A549 (cell line): ENCODE data around the gene AAK1. TPM values are rescaled to one million over a fixed set of nuclear protein-coding genes. Genes with fewer than 3 reads are reported as not detected.

Experiments
- ATAC-seq, 2 experiments: fragments of 200-7000 bp in 1 of 2; fragments of >200 bp in 1 of 2; cut with Nextera tagmentation in 1 of 2; cut with Tn5 transposase in 1 of 2; 3 replicates each; pipeline versions ENCODE4 v1.8.0 to v1.9.1; 2018 to 2020; ENCODE audit warnings: mild to moderate bottlenecking in 1 of 2, moderate library complexity in 1 of 2
- CTCF ChIA-PET: fragments of 300-600 bp; sonication (Branson Sonifier 250); formaldehyde crosslinking; extraction: SDS; loops from one replicate; lab custom pipeline; 2021; ENCODE audit warnings: antibody characterized with exemption, inconsistent platforms; lab: Yijun Ruan, JAX
- POLR2A ChIA-PET: fragments of 350-600 bp; formaldehyde crosslinking; extraction: SDS; loops from one replicate; lab custom pipeline; 2021; ENCODE audit warnings: antibody characterized with exemption, inconsistent platforms; lab: Yijun Ruan, JAX
- DNase-seq, 2 experiments: peaks; one replicate each; pipeline versions ENCODE4 v3.0.0 to v3.0.0-alpha.2; 2011 to 2016; ENCODE audit warnings: low read depth in 1 of 2, low spot score in 1 of 2
- FAIRE-seq: peaks from 2 replicates; lab custom pipeline; 2011; peaks lifted over from hg19 to GRCh38; lab: Jason Lieb, UNC
- H3K27ac ChIP-seq, 2 experiments: fragments of >200 bp; sonication (Bioruptor Twin); formaldehyde crosslinking; 3 replicates each; pipeline ENCODE4 v1.5.1; 2016 to 2017
- H3K4me1 ChIP-seq: fragments of >200 bp; sonication (Bioruptor Twin); formaldehyde crosslinking; 3 replicates; pipeline ENCODE4 v1.6.1; 2016
- H3K4me2 ChIP-seq: fragments of >200 bp; sonication (Bioruptor Twin); formaldehyde crosslinking; 3 replicates; pipeline ENCODE4 v1.6.1; 2016
- H3K4me3 ChIP-seq: fragments of >200 bp; sonication (Bioruptor Twin); formaldehyde crosslinking; 3 replicates; pipeline ENCODE4 v1.5.1; 2016
- H3K9me3 ChIP-seq: fragments of >200 bp; sonication (Bioruptor Twin); formaldehyde crosslinking; 3 replicates; pipeline ENCODE4 v1.6.1; 2016
- ATOH8 ChIP-seq: fragments of 250-450 bp; sonication (Bioruptor Pico); IDR thresholded peaks from 2 replicates; pipeline ENCODE4 v1.5.0; 2020; ENCODE audit warnings: low read depth, mild to moderate bottlenecking, moderate library complexity
- BCL3 ChIP-seq: fragments of >200 bp; sonication (Bioruptor Twin); formaldehyde crosslinking; IDR thresholded peaks from 3 replicates; pipeline ENCODE4 v1.6.1; 2016
- BHLHE40 ChIP-seq: IDR thresholded peaks from 2 replicates; pipeline ENCODE4 v1.6.1; 2012; ENCODE audit warnings: low read depth, low read length, inconsistent platforms
- CEBPB ChIP-seq, 2 experiments: fragments of >200 bp in 1 of 2; sonication (Bioruptor Twin) in 1 of 2; formaldehyde crosslinking in 1 of 2; IDR thresholded peaks; 2 replicates each; pipeline ENCODE4 v1.6.1; 2012 to 2016
- EHMT2 ChIP-seq: fragments of 200-600 bp; sonication (generic); IDR thresholded peaks from 2 replicates; pipeline ENCODE4 v1.6.1; 2016; ENCODE audit warnings: antibody characterized with exemption, low read depth, mild to moderate bottlenecking, moderate library complexity
- ELK1 ChIP-seq: fragments of 150-350 bp; IDR thresholded peaks from 2 replicates; pipeline ENCODE4 v1.6.1; 2014; ENCODE audit warnings: low read depth, mild to moderate bottlenecking, low read length
- FOSB ChIP-seq: fragments of 250-450 bp; sonication (Bioruptor Pico); IDR thresholded peaks from 2 replicates; pipeline ENCODE4 v1.5.0; 2020; ENCODE audit warnings: mild to moderate bottlenecking, moderate library complexity
- GATA3 ChIP-seq: IDR thresholded peaks from 2 replicates; pipeline ENCODE4 v1.6.1; 2012; ENCODE audit warnings: borderline replicate concordance
- HDAC2 ChIP-seq: fragments of 200-600 bp; sonication (generic); IDR thresholded peaks from 2 replicates; pipeline ENCODE4 v1.6.1; 2016
- HEYL ChIP-seq: fragments of 250-450 bp; sonication (Bioruptor Pico); IDR thresholded peaks from 2 replicates; pipeline ENCODE4 v1.8.0; 2021; ENCODE audit warnings: mild to moderate bottlenecking, moderate library complexity
- HOXA7 ChIP-seq: fragments of 250-450 bp; sonication (Bioruptor Pico); IDR thresholded peaks from 2 replicates; pipeline ENCODE4 v1.5.0; 2020; ENCODE audit warnings: mild to moderate bottlenecking, moderate library complexity
- HOXB13 ChIP-seq: fragments of 250-450 bp; sonication (Bioruptor Pico); IDR thresholded peaks from 2 replicates; pipeline ENCODE4 v1.5.0; 2020; ENCODE audit warnings: low read depth, mild to moderate bottlenecking, moderate library complexity
- HOXB5 ChIP-seq: fragments of 250-450 bp; sonication (Bioruptor Pico); IDR thresholded peaks from 2 replicates; pipeline ENCODE4 v1.5.0; 2020; ENCODE audit warnings: mild to moderate bottlenecking, moderate library complexity
- JUN ChIP-seq, 2 experiments: fragments of >200 bp; sonication (Bioruptor Twin); formaldehyde crosslinking; IDR thresholded peaks; 2 replicates in 1 of 2; 3 replicates in 1 of 2; pipeline ENCODE4 v1.6.1; 2016 to 2017
- NPAS2 ChIP-seq: fragments of 250-450 bp; sonication (Bioruptor Pico); IDR thresholded peaks from 2 replicates; pipeline ENCODE4 v1.8.0; 2022; ENCODE audit warnings: mild to moderate bottlenecking, moderate library complexity, borderline replicate concordance
- REST ChIP-seq: fragments of 200-600 bp; sonication (generic); IDR thresholded peaks from 2 replicates; pipeline ENCODE4 v1.6.1; 2016; ENCODE audit warnings: antibody characterized with exemption, mild to moderate bottlenecking, moderate library complexity
- RFX5 ChIP-seq: fragments of 450-650 bp; IDR thresholded peaks from 2 replicates; pipeline ENCODE4 v1.7.1; 2014; ENCODE audit warnings: antibody characterized with exemption, mild to moderate bottlenecking, moderate library complexity
- RNF2 ChIP-seq: fragments of 200-600 bp; sonication (generic); IDR thresholded peaks from 2 replicates; pipeline ENCODE4 v1.6.1; 2016; ENCODE audit warnings: low read depth, mild to moderate bottlenecking, antibody characterized with exemption, moderate library complexity, borderline replicate concordance
- SMC3 ChIP-seq: fragments of >200 bp; sonication (Bioruptor Twin); formaldehyde crosslinking; IDR thresholded peaks from 3 replicates; pipeline ENCODE4 v1.6.1; 2018; ENCODE audit warnings: inconsistent platforms
- TFCP2L1 ChIP-seq: fragments of 250-450 bp; sonication (Bioruptor Pico); IDR thresholded peaks from 2 replicates; pipeline ENCODE4 v1.5.0; 2021; ENCODE audit warnings: mild to moderate bottlenecking
- TP53 ChIP-seq: fragments of 250-450 bp; sonication (Bioruptor Pico); IDR thresholded peaks from 2 replicates; pipeline ENCODE4 v1.5.0; 2021; ENCODE audit warnings: mild to moderate bottlenecking, moderate library complexity
- WGBS: methylation state at CpG from one replicate; pipeline ENCODE4 v1.1.6; 2017; ENCODE audit errors: missing lambda C conversion rate; 5-methylcytosine and 5-hydroxymethylcytosine counted together
- polyA plus RNA-seq, 4 experiments: library from polyadenylated mRNA; depleted of rRNA in 3 of 4; stranded (reverse); fragments of >200 nt; fragmentation: RNase III in 1 of 4; extraction: RNeasy Plus Mini Kit Qiagen cat#74134 plus additional on column Dnase treatment in 1 of 4; gene quantifications; 2 replicates in 3 of 4; 3 replicates in 1 of 4; pipeline ENCODE4 v1.2.3, GENCODE V29; 2011 to 2017

AAK1 gene
- polyA plus RNA-seq, 2 of the 4 experiments (the other 2 are of a cell fraction): 15.9 to 25.7 TPM

GRCh38 chr2:69499966-69500365, 143.6 kb downstream of the AAK1 start:
- H3K4me1 ChIP-seq: no peaks in the 10 kb centered on the region
- H3K27ac ChIP-seq: no peak overlapping the region
- 69% methylated on average over 3 of the region's 3 CpGs for WGBS
- TF ChIP-seq EHMT2: no peak
- TF ChIP-seq GATA3: no peak
- TF ChIP-seq BCL3: no peak
- no peak for TF ChIP-seq HOXA7 (CRISPR knock-in tag)
- no peak for TF ChIP-seq HOXB5
- no peak for TF ChIP-seq TFCP2L1
- no peak for TF ChIP-seq RFX5
- TF ChIP-seq CEBPB (IDR thresholded peaks at IDR 0.05): no peak
- TF ChIP-seq HEYL: no peak
- no peak for TF ChIP-seq REST
- no peak for TF ChIP-seq TP53 (CRISPR knock-in tag)
- no peak for TF ChIP-seq ELK1
- no peak for TF ChIP-seq SMC3
- no peak for TF ChIP-seq RNF2
- TF ChIP-seq BHLHE40: no peak
- TF ChIP-seq NPAS2 (CRISPR knock-in tag): no peak
- no peak for TF ChIP-seq ATOH8 (CRISPR knock-in tag)
- no peak for TF ChIP-seq HDAC2
- no peak overlapping the region for H3K4me3 ChIP-seq
- DNase-seq: no peak
- H3K4me2 ChIP-seq: no peak overlapping the region
- CTCF ChIA-PET: interaction anchor here (1.7 kb wide), 1 partner anchor 69 kb away, joined by 6 read pairs; no protein-coding TSS in a partner anchor
- ATAC-seq: no peak
- no peaks in the 10 kb centered on the region for H3K9me3 ChIP-seq
- POLR2A ChIA-PET: no interaction called here
- no peak for FAIRE-seq

- no peaks in the 10 kb centered on the region for H3K4me1 ChIP-seq
- FAIRE-seq: no peak
- DNase-seq: no peak
- no peak for ATAC-seq
- POLR2A ChIA-PET: no interaction called here
- no peak for TF ChIP-seq FOSB (CRISPR knock-in tag)
- TF ChIP-seq HOXB13 (CRISPR knock-in tag): no peak
- TF ChIP-seq JUN (IDR thresholded peaks at IDR 0.05): no peak
- TF ChIP-seq HDAC2: no peak
- TF ChIP-seq, all 56 proteins: peak for 0
- Histone ChIP-seq H3K4me2 (no peak overlapping the region), H3K4me3 (no peak overlapping the region), H3K27ac (no peak overlapping the region), H3K9me3 (no peaks in the 10 kb centered on the region)
- CTCF ChIA-PET: interaction anchor here (0.7 kb wide), 1 partner anchor 224 kb away, joined by 3 read pairs; no protein-coding TSS in a partner anchor
- 77% methylated on average over 3 of the region's 3 CpGs for WGBS
Measured at GRCh38 chr2:69499242-69499641, 144.3 kb downstream of the AAK1 start.
